ENCODE data around the gene ABCB6.

ABCB6 gene

GRCh38 chr2:219223831-219224610, 5.3 kb upstream of the ABCB6 start:
- H3K9me3 ChIP-seq (ENCODE audit: control insufficient read depth in 2 of 2, low read length in 2 of 2): no peaks in the 10 kb centered on the region
- no peak overlapping the region for H3K9ac ChIP-seq (ENCODE audit: low read length in 2 of 2)
- no peak overlapping the region for H3K4me3 ChIP-seq (ENCODE audit: low read length in 2 of 2)
- peaks cover 29% of the 10 kb centered on the region for H3K4me1 ChIP-seq (ENCODE audit: control insufficient read depth, insufficient read depth, low read length)
- no peaks in the 10 kb centered on the region for H3K27me3 ChIP-seq (ENCODE audit: control insufficient read depth in 1 of 2, insufficient read depth in 2 of 2, low read length in 2 of 2)
- H3K36me3 ChIP-seq (ENCODE audit: control insufficient read depth in 2 of 2, insufficient read depth in 2 of 2, low read length in 2 of 2): peaks cover 54% of the 10 kb centered on the region in 2 donors
- H3K27ac ChIP-seq (ENCODE audit: low read length): no peak overlapping the region

- H3K27me3 ChIP-seq (ENCODE audit: control insufficient read depth in 1 of 2, insufficient read depth in 2 of 2, low read length in 2 of 2): no peaks in the 10 kb centered on the region
- no peak overlapping the region for H3K4me3 ChIP-seq (ENCODE audit: low read length in 2 of 2)
- no peak overlapping the region for H3K27ac ChIP-seq (ENCODE audit: low read length)
- H3K4me1 ChIP-seq (ENCODE audit: control insufficient read depth, insufficient read depth, low read length): peaks cover 32% of the 10 kb centered on the region
- no peaks in the 10 kb centered on the region for H3K9me3 ChIP-seq (ENCODE audit: control insufficient read depth in 2 of 2, low read length in 2 of 2)
- H3K9ac ChIP-seq (ENCODE audit: low read length in 2 of 2): no peak overlapping the region
- H3K36me3 ChIP-seq (ENCODE audit: control insufficient read depth in 2 of 2, insufficient read depth in 2 of 2, low read length in 2 of 2): peaks cover 54% of the 10 kb centered on the region in 2 donors
Observed at GRCh38 chr2:219221957-219222518, 3.3 kb upstream of the ABCB6 start.

DNA sequence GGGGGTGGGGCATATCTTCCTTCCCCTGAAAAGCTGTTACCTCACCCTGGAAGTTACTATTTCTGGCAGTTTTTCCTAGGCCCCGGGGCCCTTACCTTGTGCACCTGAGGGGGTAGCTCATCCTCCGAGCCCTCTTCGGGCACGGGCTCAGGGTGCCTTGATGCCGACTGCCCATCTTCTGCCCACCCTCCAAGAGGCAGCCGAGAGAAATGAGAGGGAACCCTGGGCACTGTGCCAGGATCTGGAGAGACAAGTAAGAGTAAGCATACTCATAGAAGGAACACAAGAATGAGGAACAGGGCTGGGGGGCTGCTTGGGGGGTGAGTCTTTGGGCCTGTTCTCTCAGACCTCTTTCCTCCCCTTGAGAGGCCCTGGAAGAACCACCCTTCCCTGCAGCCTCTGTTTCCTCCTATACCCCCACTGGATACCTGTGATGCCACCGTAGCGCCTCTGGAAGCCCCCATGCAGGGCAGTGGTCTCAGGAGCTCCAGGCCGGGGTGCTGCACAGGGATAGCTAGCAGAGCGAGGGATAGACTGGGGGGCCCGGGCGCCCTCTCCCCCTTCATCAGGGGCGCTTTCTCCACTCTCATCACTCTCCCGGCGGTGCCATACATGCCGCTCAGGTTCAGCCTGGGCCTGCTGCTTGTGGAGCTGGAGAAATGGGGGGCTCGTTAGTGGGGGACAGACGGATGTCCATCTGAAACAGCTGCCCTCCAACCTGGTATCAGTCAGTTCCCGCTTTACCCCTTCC, 2.1 kb upstream of the ABCB6 start:
- Histone ChIP-seq H3K9me3 (ENCODE audit: control insufficient read depth in 2 of 2, low read length in 2 of 2) (no peaks in the 10 kb centered on the region), H3K27me3 (ENCODE audit: control insufficient read depth in 1 of 2, insufficient read depth in 2 of 2, low read length in 2 of 2) (no peaks in the 10 kb centered on the region), H3K4me1 (ENCODE audit: control insufficient read depth, insufficient read depth, low read length) (peaks cover 42% of the 10 kb centered on the region), H3K9ac (ENCODE audit: low read length in 2 of 2) (no peak overlapping the region), H3K27ac (ENCODE audit: low read length) (no peak overlapping the region), H3K36me3 (ENCODE audit: control insufficient read depth in 2 of 2, insufficient read depth in 2 of 2, low read length in 2 of 2) (peaks cover 52 to 57% of the 10 kb centered on the region in 2 donors), H3K4me3 (ENCODE audit: low read length in 2 of 2) (no peak overlapping the region)

DNA sequence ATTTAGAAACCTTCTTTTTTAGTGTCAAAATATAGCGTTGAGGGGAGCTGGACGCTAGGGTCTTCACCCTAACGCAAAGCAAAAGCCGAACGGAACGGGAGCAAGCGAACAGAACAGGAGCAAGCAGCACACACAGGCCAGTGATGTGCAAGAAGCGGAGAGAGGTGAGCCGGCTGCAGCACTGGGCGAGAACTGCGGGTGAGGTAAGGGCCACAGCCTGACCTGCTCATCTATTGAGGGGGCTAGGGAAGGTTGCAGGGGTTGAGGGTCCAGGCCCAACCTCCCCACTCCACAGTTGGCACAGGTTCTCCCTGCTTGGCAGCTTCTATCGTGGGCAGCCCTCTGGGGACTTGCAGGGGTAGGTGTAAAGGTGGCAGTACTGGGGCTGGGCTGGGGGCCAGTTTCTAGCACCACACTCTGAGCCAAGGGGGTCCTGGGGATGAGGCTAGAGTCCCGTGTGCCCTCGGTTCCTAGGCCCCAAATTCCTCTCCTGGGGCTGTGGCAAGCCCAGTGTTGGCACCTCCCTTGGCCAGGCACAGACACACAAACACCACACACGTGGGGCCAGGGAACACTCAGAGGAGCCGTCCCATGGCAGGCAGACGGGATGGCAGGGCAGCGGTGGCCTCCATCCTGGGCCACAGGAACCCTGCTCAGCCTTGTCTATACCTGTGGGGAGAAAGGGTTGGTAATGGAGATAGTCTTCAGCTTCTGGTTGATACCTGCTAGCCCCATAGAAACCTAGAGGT, 1.2 kb upstream of the ABCB6 start:
- peak overlapping the region; percentile 60 to 80 for H3K9ac ChIP-seq (ENCODE audit: low read length in 2 of 2)
- peak overlapping the region in 1 of 2 donors; percentile 80 for H3K4me3 ChIP-seq (ENCODE audit: low read length in 2 of 2)
- H3K36me3 ChIP-seq (ENCODE audit: control insufficient read depth in 2 of 2, insufficient read depth in 2 of 2, low read length in 2 of 2): peaks cover 47 to 57% of the 10 kb centered on the region in 2 donors
- no peaks in the 10 kb centered on the region for H3K9me3 ChIP-seq (ENCODE audit: control insufficient read depth in 2 of 2, low read length in 2 of 2)
- H3K4me1 ChIP-seq (ENCODE audit: control insufficient read depth, insufficient read depth, low read length): peaks cover 44% of the 10 kb centered on the region
- peak overlapping the region; percentile 90 for H3K27ac ChIP-seq (ENCODE audit: low read length)
- H3K27me3 ChIP-seq (ENCODE audit: control insufficient read depth in 1 of 2, insufficient read depth in 2 of 2, low read length in 2 of 2): no peaks in the 10 kb centered on the region

GRCh38 chr2:219218217-219218731, 484 bp downstream of the ABCB6 start:
- peak overlapping the region; percentile 64 to 65 for H3K9ac ChIP-seq (ENCODE audit: low read length in 2 of 2)
- H3K4me3 ChIP-seq (ENCODE audit: low read length in 2 of 2): peak overlapping the region; percentile 73 to 80
- peaks cover 44 to 56% of the 10 kb centered on the region in 2 donors for H3K36me3 ChIP-seq (ENCODE audit: control insufficient read depth in 2 of 2, insufficient read depth in 2 of 2, low read length in 2 of 2)
- H3K27me3 ChIP-seq (ENCODE audit: control insufficient read depth in 1 of 2, insufficient read depth in 2 of 2, low read length in 2 of 2): no peaks in the 10 kb centered on the region
- H3K9me3 ChIP-seq (ENCODE audit: control insufficient read depth in 2 of 2, low read length in 2 of 2): no peaks in the 10 kb centered on the region
- H3K27ac ChIP-seq (ENCODE audit: low read length): peak overlapping the region; percentile 90
- peaks cover 44% of the 10 kb centered on the region for H3K4me1 ChIP-seq (ENCODE audit: control insufficient read depth, insufficient read depth, low read length)

DNA sequence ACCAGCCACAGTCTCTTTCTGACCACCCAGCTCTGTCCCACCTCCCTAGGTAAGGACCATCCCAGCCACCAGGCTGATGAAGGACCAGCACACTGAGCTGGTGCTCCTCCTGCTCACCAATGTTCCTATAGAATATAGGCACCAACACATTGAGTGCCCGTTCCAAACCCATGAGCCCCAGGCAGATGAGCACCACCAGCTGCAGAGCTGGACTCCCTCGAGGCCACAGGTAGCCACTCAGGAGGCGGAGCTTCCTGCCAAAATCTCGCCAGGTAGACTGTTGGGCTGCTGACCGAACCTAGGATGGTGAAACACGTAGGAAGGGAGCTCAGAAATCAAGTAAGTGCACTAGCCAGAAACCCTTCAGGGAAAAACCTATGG, 2.2 kb downstream of the ABCB6 start:
- H3K27me3 ChIP-seq (ENCODE audit: control insufficient read depth in 1 of 2, insufficient read depth in 2 of 2, low read length in 2 of 2): no peaks in the 10 kb centered on the region
- H3K4me3 ChIP-seq (ENCODE audit: low read length in 2 of 2): no peak overlapping the region
- H3K9ac ChIP-seq (ENCODE audit: low read length in 2 of 2): no peak overlapping the region
- H3K36me3 ChIP-seq (ENCODE audit: control insufficient read depth in 2 of 2, insufficient read depth in 2 of 2, low read length in 2 of 2): peaks cover 35 to 51% of the 10 kb centered on the region in 2 donors
- no peaks in the 10 kb centered on the region for H3K9me3 ChIP-seq (ENCODE audit: control insufficient read depth in 2 of 2, low read length in 2 of 2)
- peak overlapping the region; percentile 90 for H3K27ac ChIP-seq (ENCODE audit: low read length)
- peaks cover 44% of the 10 kb centered on the region for H3K4me1 ChIP-seq (ENCODE audit: control insufficient read depth, insufficient read depth, low read length)

DNA sequence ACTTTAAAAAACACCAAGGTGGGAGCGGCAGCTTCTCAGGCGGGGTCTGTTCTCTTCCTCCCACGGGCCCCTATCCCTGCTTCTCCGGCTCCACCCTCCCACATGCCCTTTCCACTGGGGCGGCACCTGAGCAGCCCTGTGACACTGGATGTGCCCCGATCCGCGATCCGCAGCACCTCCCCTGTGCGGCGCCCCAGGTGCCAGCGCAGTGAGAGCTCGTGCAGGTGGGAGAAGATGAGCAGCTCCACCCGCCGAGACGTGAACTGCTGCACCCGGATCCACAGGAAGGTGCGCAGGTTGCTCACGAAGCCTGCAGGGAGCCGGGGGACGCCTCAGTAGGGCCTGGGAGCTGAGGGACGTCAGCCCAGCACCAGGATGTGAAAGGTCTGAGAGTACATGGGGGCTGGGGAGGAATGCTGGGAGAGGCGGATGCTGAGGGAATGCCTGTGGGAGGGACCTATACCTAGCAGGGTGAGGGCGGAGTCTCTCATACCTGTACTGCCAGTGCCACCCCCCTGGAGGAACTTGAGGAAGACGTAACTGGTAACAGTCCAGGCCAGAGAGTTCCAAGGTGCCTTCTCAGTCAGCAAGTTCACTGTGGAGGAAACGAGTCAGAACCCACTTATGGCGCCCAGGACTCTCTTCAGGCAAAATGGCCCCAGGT, 2.8 kb downstream of the ABCB6 start:
- Histone ChIP-seq H3K4me3 (ENCODE audit: low read length in 2 of 2) (no peak overlapping the region), H3K4me1 (ENCODE audit: control insufficient read depth, insufficient read depth, low read length) (peaks cover 44% of the 10 kb centered on the region), H3K27ac (ENCODE audit: low read length) (no peak overlapping the region), H3K9ac (ENCODE audit: low read length in 2 of 2) (no peak overlapping the region), H3K9me3 (ENCODE audit: control insufficient read depth in 2 of 2, low read length in 2 of 2) (no peaks in the 10 kb centered on the region), H3K27me3 (ENCODE audit: control insufficient read depth in 1 of 2, insufficient read depth in 2 of 2, low read length in 2 of 2) (no peaks in the 10 kb centered on the region), H3K36me3 (ENCODE audit: control insufficient read depth in 2 of 2, insufficient read depth in 2 of 2, low read length in 2 of 2) (peaks cover 29 to 48% of the 10 kb centered on the region in 2 donors)

DNA sequence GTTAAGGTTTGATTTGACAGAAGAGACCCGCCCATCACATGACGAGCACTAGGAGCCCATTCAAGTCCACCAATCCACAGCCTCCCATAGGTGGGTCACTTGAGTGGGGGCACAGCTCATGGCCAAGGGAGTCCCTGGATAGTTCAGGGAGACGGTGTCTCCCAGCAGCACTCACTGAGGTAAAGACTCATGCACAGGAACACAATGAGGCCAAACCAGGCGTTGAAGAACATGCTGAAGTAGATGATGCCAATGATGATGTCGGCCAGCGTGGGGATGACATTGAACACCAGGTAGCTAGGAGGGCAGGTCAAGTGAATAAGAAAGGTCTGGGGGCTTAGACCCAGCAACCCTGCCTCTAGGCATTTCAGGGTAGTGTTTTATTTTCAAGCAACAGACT, 4.0 kb downstream of the ABCB6 start:
- no peak overlapping the region for H3K4me3 ChIP-seq (ENCODE audit: low read length in 2 of 2)
- H3K9ac ChIP-seq (ENCODE audit: low read length in 2 of 2): no peak overlapping the region
- no peak overlapping the region for H3K27ac ChIP-seq (ENCODE audit: low read length)
- H3K27me3 ChIP-seq (ENCODE audit: control insufficient read depth in 1 of 2, insufficient read depth in 2 of 2, low read length in 2 of 2): no peaks in the 10 kb centered on the region
- H3K36me3 ChIP-seq (ENCODE audit: control insufficient read depth in 2 of 2, insufficient read depth in 2 of 2, low read length in 2 of 2): peaks cover 27 to 48% of the 10 kb centered on the region in 2 donors
- no peaks in the 10 kb centered on the region for H3K9me3 ChIP-seq (ENCODE audit: control insufficient read depth in 2 of 2, low read length in 2 of 2)
- H3K4me1 ChIP-seq (ENCODE audit: control insufficient read depth, insufficient read depth, low read length): peaks cover 38% of the 10 kb centered on the region

GRCh38 chr2:219214141-219214540, 4.6 kb downstream of the ABCB6 start:
- Histone ChIP-seq H3K9me3 (ENCODE audit: control insufficient read depth in 2 of 2, low read length in 2 of 2) (no peaks in the 10 kb centered on the region), H3K27ac (ENCODE audit: low read length) (no peak overlapping the region), H3K36me3 (ENCODE audit: control insufficient read depth in 2 of 2, insufficient read depth in 2 of 2, low read length in 2 of 2) (peaks cover 33 to 52% of the 10 kb centered on the region in 2 donors), H3K4me1 (ENCODE audit: control insufficient read depth, insufficient read depth, low read length) (peaks cover 32% of the 10 kb centered on the region), H3K27me3 (ENCODE audit: control insufficient read depth in 1 of 2, insufficient read depth in 2 of 2, low read length in 2 of 2) (no peaks in the 10 kb centered on the region), H3K9ac (ENCODE audit: low read length in 2 of 2) (peak overlapping the region in 1 of 2 donors; percentile 47), H3K4me3 (ENCODE audit: low read length in 2 of 2) (no peak overlapping the region)
